Left ventricle myocardium inferior (tissue), 1 donor: Measurements from ENCODE around the gene BCL2. TPM values are rescaled to one million over a fixed set of nuclear protein-coding genes. Genes with fewer than 3 reads are reported as not detected.

ENCODE experiments used
- DNase-seq: peaks from one replicate; pipeline ENCODE4 v3.0.0-alpha.2; 2020
- H3K27ac ChIP-seq: fragments of 200-600 bp; replicated peaks from 2 replicates; pipeline ENCODE4 v1.8.0; 2021
- H3K27me3 ChIP-seq: fragments of 200-600 bp; 2 replicates; pipeline ENCODE4 v1.8.0; 2021; ENCODE audit warnings: low read depth
- H3K36me3 ChIP-seq: fragments of 200-600 bp; 2 replicates; pipeline ENCODE4 v1.8.0; 2021
- H3K4me1 ChIP-seq: fragments of 200-600 bp; 2 replicates; pipeline ENCODE4 v1.8.0; 2021
- H3K4me3 ChIP-seq: fragments of 200-600 bp; 2 replicates; pipeline ENCODE4 v1.8.0; 2021; ENCODE audit warnings: mild to moderate bottlenecking, moderate library complexity
- H3K9me3 ChIP-seq: fragments of 200-600 bp; replicated peaks from 2 replicates; pipeline ENCODE4 v1.8.0; 2021
- CTCF ChIP-seq: fragments of 200-600 bp; IDR thresholded peaks from 2 replicates; pipeline ENCODE4 v1.8.0; 2021; ENCODE audit warnings: antibody characterized with exemption, mild to moderate bottlenecking, borderline replicate concordance
- intact Hi-C: fragments of 100-400 bp; cut with micrococcal nuclease; formaldehyde crosslinking; loops from one replicate; pipeline ENCODE4 v1.11.0; 2022
- total RNA-seq: library from RNA; stranded (reverse); fragmentation: NEBNext Ultra II Directional; extraction: Animal tissue kit (Norgen Biotek cat#: 25700); gene quantifications from one replicate; pipeline ENCODE4 v1.2.1, GENCODE V29; 2021
- donor health status: DM: no; HTN: yes; CAD: no; lungs with severe emphysema.

The BCL2 gene
- total RNA-seq, 1 donor from 2014 or later = 7.3 TPM

DNA sequence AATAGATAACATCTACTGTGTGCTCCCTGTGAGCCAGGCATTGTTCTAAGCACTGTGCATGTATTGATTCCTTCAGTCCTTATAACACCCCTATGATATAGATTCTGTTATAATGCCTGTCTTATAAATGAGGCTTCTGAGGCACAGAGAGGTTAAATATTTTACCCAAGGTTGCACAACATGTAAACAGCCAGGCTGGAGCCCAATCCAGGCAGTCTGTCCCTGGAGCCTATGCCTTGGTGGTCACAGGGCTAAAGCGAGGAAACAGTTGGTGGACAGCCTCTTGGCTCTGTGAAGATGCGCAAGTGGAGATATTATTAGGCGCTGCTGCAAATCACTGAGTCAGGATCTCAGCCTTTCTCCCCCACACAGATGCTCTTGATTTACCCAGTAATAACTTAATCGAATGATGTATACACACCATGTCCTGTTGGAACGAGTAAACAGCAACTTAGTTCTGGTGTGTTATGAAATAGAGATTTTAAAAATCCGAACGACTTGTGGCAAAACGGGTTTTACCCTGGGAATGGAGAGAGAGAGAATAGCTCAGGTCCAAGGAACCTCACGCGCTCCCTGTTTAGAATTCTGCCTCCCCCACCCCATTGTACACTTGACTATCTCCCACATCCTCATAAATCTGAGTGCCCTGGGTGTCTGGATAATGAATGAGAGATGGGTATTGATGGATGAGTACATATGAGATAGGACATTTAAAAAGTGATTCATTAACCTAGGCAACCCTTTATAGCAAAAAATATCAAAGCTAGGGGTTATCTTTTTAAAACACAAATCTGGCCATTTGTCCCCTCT lies 231.9 kb downstream of the BCL2 start:
- no peak overlapping the region for H3K4me3 ChIP-seq

DNA sequence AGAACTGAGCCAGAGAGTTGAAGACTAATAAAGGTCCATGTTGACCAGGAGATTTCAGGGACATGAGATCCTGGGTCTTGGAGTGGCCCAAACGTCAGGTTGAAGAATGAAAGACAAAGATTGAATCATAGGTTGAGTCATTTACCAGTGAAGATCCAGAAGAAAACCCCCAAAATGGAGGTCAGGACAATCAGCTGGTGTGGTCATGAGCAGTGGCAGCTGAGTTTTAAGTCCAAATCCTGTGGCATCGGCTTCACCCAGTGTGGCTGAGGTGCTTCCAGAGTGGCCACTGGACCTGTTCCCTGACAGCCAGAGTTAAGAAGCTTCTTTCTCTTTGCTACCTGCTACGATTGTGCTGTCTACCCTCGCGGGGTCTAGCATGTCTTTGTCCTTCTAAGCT lies 234.0 kb downstream of the BCL2 start:
- no peak overlapping the region for H3K27ac ChIP-seq
- no peak for DNase-seq
- intact Hi-C loops = no loop called here

More for the DNA sequence above, 231.9 kb downstream of the BCL2 start:
- TF ChIP-seq CTCF = no peak
- Histone ChIP-seq H3K27ac (no peak overlapping the region), H3K4me1 (no peaks in the 10 kb centered on the region), H3K9me3 (no peaks in the 10 kb centered on the region), H3K27me3 (no peaks in the 10 kb centered on the region), H3K36me3 (no peaks in the 10 kb centered on the region)
- intact Hi-C loops = no loop called here
- DNase-seq = no peak

GRCh38 chr18:63084219-63084618 lies 235.3 kb downstream of the BCL2 start:
- no peaks in the 10 kb centered on the region for H3K27me3 ChIP-seq
- H3K9me3 ChIP-seq = peaks cover 9% of the 10 kb centered on the region
- TF ChIP-seq CTCF = no peak
- H3K36me3 ChIP-seq = no peaks in the 10 kb centered on the region
- H3K4me3 ChIP-seq = no peak overlapping the region
- DNase-seq = no peak
- intact Hi-C loops = no loop called here
- H3K27ac ChIP-seq = no peak overlapping the region
- H3K4me1 ChIP-seq = no peaks in the 10 kb centered on the region

More for the DNA sequence above, 234.0 kb downstream of the BCL2 start:
- no peaks in the 10 kb centered on the region for H3K36me3 ChIP-seq
- no peaks in the 10 kb centered on the region for H3K4me1 ChIP-seq
- no peak overlapping the region for H3K4me3 ChIP-seq
- no peak for TF ChIP-seq CTCF
- no peaks in the 10 kb centered on the region for H3K9me3 ChIP-seq
- H3K27me3 ChIP-seq = no peaks in the 10 kb centered on the region

DNA sequence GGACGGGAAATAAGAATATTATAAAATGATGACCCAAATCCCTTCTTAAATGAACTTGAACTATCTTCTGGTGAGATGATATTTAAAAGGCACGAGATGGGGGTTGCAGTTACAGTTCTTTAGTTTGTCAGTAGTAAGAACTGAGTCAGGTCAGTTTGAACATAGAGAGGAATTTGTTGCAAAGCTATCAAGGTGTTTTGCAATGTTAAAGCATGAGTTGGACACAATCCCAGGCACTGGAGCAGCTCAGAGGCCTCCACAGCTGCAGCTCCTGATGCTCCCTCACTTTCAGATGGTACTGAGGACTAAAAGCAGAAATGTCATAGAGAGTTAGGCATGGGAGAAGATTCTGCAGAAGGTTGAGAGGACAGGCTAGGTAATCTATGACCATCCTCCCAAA lies 236.0 kb downstream of the BCL2 start:
- no peak for TF ChIP-seq CTCF
- no peak for DNase-seq
- H3K36me3 ChIP-seq = no peaks in the 10 kb centered on the region
- H3K9me3 ChIP-seq = peaks cover 9% of the 10 kb centered on the region
- H3K27me3 ChIP-seq = no peaks in the 10 kb centered on the region
- H3K4me1 ChIP-seq = no peaks in the 10 kb centered on the region
- no peak overlapping the region for H3K4me3 ChIP-seq
- no peak overlapping the region for H3K27ac ChIP-seq
- intact Hi-C loops = no loop called here

- no peak overlapping the region for H3K4me3 ChIP-seq
- H3K36me3 ChIP-seq = no peaks in the 10 kb centered on the region
- no peak for TF ChIP-seq CTCF
- no peak for DNase-seq
- peaks cover 9% of the 10 kb centered on the region for H3K9me3 ChIP-seq
- H3K27me3 ChIP-seq = no peaks in the 10 kb centered on the region
- no peaks in the 10 kb centered on the region for H3K4me1 ChIP-seq
- no peak overlapping the region for H3K27ac ChIP-seq
- intact Hi-C loops = no loop called here
Measured at GRCh38 chr18:63083020-63083531, 236.5 kb downstream of the BCL2 start.
